GM21528 (cell line): ENCODE measurements around the gene P4HA1.

ENCODE experiments used
- ATAC-seq: cut with Tn5 transposase; IDR thresholded peaks from one replicate; pipeline ENCODE4 v1.9.1; 2021; ENCODE audit warnings: mild to moderate bottlenecking, moderate library complexity; ENCODE audit not compliant: unreplicated experiment, low FRiP score

P4HA1 gene

GRCh38 chr10:73095481-73096021, 1.1 kb downstream of the P4HA1 start:
- peak; percentile 1 for ATAC-seq

GRCh38 chr10:73094986-73095480, 1.6 kb downstream of the P4HA1 start:
- ATAC-seq = no peak

- no peak for ATAC-seq
Measured at GRCh38 chr10:73093922-73094850, 2.5 kb downstream of the P4HA1 start.

- ATAC-seq = no peak
Measured at GRCh38 chr10:73092830-73093229, 3.8 kb downstream of the P4HA1 start.

GRCh38 chr10:73088304-73088703, 8.4 kb downstream of the P4HA1 start:
- ATAC-seq = no peak

GRCh38 chr10:73086816-73087215, 9.8 kb downstream of the P4HA1 start:
- ATAC-seq = no peak

GRCh38 chr10:73084209-73084608, 12.5 kb downstream of the P4HA1 start:
- ATAC-seq = no peak

GRCh38 chr10:73083221-73083620, 13.4 kb downstream of the P4HA1 start:
- ATAC-seq = no peak

- no peak for ATAC-seq
Measured at GRCh38 chr10:73079779-73080541, 16.7 kb downstream of the P4HA1 start.

GRCh38 chr10:73076360-73077183, 20.1 kb downstream of the P4HA1 start:
- ATAC-seq = no peak

- ATAC-seq = no peak
Measured at GRCh38 chr10:73075829-73076228, 20.8 kb downstream of the P4HA1 start.

GRCh38 chr10:73073627-73074026, 23.0 kb downstream of the P4HA1 start:
- ATAC-seq = no peak

- no peak for ATAC-seq
Measured at GRCh38 chr10:73065441-73065840, 31.2 kb downstream of the P4HA1 start.

- no peak for ATAC-seq
Measured at GRCh38 chr10:73061743-73062142, 34.9 kb downstream of the P4HA1 start.

GRCh38 chr10:73060738-73061635, 35.7 kb downstream of the P4HA1 start:
- no peak for ATAC-seq

- ATAC-seq = no peak
Measured at GRCh38 chr10:73060173-73060572, 36.5 kb downstream of the P4HA1 start.

- ATAC-seq = no peak
Measured at GRCh38 chr10:73058057-73058591, 38.5 kb downstream of the P4HA1 start.

GRCh38 chr10:73054286-73054685, 42.4 kb downstream of the P4HA1 start:
- ATAC-seq = no peak

GRCh38 chr10:73053275-73053674, 43.4 kb downstream of the P4HA1 start:
- ATAC-seq = no peak
